Keratinocyte (primary cell): ENCODE results near the gene PIP5K1A.

ENCODE experiments used
- CTCF ChIP-seq, 3 experiments: IDR thresholded peaks in 1 of 3; conservative IDR thresholded peaks in 1 of 3; optimal IDR thresholded peaks in 1 of 3; 2 replicates in 2 of 3; 3 replicates in 1 of 3; pipeline versions ENCODE3 to v1.5.1; 2011; ENCODE audit warnings: low read length in 3 of 3, mild to moderate bottlenecking in 3 of 3, moderate library complexity in 2 of 3, control low read depth in 1 of 3, inconsistent platforms in 1 of 3; ENCODE audit not compliant: insufficient read depth in 2 of 3; ENCODE audit errors: extremely low read depth in 1 of 3
- EZH2 ChIP-seq: IDR thresholded peaks from one replicate; pipeline ENCODE4 v1.6.1; 2012; ENCODE audit warnings: inconsistent platforms, mild to moderate bottlenecking, low read length, moderate library complexity

DNA sequence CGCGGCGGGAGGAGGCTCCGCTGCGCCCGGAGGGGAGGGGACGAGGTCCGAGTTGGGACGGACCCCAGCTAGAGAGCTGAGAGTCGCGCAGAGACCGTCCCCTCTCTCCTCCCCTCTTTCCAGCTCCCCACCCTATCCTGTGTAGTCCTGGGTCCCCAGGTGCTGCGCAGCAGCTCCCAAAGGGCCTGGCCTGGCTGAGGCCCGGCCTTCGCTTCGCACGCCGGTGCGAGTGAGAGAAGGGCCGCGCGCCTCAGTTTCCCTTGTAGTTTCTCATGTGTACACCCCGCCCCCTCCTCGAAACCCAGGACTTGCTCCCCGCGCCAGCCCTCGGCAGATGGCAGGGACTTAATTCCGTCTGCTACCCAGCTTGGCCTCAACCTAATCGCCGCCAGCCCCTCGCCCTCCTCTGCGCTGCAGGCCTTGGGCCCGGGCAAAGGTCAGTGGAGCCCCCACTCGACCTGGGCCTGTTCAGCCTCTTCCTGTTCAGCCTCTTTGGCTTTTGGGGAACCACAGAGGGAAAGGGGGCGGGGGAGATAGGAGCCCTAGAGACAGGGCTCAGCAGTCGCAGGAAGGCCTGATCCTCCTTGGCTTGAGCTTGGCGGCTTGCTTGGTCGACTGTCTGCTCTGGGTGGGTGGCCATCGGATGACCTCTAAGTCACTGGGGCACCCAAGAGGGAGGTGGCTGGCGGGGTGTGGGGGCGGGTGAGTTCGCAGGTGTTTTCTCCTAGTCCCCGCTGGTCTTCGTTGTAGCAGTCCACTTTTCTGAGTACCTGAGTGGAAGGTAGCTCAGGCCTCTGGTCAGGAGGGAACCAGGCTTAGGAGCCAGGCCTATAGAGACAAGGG, 84.8 kb downstream of the PIP5K1A start:
- TF ChIP-seq CTCF (optimal IDR thresholded peaks at IDR 0.05 in 1 of 3, IDR thresholded peaks at IDR 0.05 in 1 of 3, conservative IDR thresholded peaks at IDR 0.05 in 1 of 3; ENCODE audit: extremely low read depth in 1 of 3, insufficient read depth in 2 of 3, low read length in 3 of 3) (no peak), EZH2 (no peak)
